Measurements from ENCODE around the gene PTGER3. TPM values are rescaled to one million over a fixed set of nuclear protein-coding genes. Genes with fewer than 3 reads are reported as not detected.
A peak's percentile ranks its signal among the peaks of the same experiment; 100 is the strongest.

The PTGER3 gene
- 0.86 and 0.97 TPM in 2 replicates for total RNA-seq

DNA sequence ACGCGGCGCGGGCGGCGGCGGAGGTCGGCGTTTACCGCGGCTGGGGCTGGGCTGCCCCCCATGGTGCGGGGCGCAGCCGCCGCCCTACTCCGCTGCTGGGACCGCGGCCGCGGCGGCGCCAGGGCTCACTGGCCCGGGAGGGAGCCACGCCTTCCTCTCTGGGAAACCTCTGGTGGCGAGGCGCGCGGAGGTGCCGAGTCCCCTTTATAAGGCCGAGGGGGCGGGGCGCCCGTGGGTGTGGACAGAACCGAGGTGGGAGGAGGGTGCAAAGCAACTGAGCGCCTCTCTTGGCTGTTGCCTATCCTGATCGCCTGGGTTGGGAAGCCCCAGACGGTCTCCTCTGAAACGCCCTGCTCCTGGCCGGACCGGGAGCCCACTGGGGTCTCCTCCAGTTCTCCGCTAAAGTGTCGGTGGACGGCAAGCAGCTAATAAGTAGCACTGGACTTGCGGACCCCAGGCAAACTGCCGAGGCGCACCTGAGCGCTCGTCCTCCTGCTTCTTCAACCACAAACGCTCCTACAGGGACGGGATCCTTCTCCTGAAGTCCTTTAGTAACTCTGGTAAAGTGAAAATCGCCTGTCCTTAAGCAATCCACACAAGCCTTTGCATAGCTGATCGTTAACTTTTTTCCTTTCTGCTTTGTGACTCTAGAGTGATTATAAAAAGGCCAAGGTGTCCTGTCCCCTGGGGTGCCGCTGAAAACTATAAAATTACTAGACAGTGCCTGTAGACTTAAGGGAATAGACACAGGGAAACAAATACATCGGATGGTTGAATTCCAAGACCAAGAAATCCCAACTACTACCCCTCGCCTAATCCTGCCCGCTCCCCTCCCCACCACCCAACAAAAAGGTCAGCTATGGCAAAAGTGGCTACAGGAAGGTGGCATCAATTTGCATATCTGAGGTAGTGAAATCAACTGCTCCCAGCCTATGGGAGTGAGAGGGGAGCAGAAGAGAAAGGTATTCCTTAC lies at the start of gene PTGER3:
TSS of gene PTGER3 (minus strand) at position 182 of the 973 bp plus-strand sequence. CDS start 239 bp downstream, outside the sequence.
- TF ChIP-seq, protein P1, sequence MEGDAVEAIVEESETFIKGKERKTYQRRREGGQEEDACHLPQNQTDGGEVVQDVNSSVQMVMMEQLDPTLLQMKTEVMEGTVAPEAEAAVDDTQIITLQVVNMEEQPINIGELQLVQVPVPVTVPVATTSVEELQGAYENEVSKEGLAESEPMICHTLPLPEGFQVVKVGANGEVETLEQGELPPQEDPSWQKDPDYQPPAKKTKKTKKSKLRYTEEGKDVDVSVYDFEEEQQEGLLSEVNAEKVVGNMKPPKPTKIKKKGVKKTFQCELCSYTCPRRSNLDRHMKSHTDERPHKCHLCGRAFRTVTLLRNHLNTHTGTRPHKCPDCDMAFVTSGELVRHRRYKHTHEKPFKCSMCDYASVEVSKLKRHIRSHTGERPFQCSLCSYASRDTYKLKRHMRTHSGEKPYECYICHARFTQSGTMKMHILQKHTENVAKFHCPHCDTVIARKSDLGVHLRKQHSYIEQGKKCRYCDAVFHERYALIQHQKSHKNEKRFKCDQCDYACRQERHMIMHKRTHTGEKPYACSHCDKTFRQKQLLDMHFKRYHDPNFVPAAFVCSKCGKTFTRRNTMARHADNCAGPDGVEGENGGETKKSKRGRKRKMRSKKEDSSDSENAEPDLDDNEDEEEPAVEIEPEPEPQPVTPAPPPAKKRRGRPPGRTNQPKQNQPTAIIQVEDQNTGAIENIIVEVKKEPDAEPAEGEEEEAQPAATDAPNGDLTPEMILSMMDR (IDR thresholded peaks at IDR 0.05; ENCODE audit: insufficient read depth, low read depth, low read length): no peak
- DNase-seq (ENCODE audit: low read depth): no peak
- peak within 1 kb of the TSS; percentile 36 for H3K4me3 ChIP-seq (ENCODE audit: low read depth, low read length)

DNA sequence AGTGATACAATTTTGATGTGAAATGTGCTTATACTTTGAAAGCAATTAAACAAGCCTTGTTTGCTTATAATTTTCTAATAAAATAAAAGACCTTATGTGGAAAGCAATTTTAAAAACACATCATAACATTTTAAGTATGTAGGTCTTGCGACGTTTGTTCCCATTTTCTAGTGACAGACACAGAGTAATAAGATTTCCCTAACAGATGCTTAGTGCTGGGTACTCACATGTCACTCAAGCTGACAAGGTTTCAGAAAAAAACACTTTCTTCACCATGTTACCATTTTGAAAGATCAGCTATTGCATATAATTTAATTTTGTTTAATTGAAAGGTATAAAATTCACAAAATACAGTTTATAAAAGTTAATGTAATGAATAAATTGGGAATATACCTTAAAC lies 47.3 kb upstream of the PTGER3 start:
- DNase-seq (ENCODE audit: low read depth): no peak
- TF ChIP-seq, protein P1 (IDR thresholded peaks at IDR 0.05; ENCODE audit: insufficient read depth, low read depth, low read length): no peak
- H3K4me3 ChIP-seq (ENCODE audit: low read depth, low read length): no peak overlapping the region

DNA sequence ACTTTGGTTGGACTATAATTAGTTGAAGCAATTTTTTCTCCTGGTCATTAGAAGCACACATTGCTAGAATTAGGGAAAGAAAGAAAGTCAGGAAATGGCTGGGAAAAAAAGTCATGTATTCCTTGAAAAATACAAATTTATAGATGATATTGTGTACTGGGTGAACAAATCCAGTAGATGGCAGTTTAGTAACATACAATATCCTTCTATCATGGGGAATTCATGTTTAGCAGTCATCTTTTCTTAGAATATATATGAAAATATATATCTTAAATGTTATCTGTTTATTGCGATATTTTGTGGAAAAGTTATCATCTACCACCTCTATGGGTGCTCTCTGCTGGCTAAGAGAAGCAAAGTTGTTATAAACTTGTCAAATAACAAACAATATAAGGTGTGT lies 46.3 kb upstream of the PTGER3 start:
- TF ChIP-seq, protein P1 (IDR thresholded peaks at IDR 0.05; ENCODE audit: insufficient read depth, low read depth, low read length): peak; percentile 47
- peak; percentile 27 for DNase-seq (ENCODE audit: low read depth)
- H3K4me3 ChIP-seq (ENCODE audit: low read depth, low read length): no peak overlapping the region

DNA sequence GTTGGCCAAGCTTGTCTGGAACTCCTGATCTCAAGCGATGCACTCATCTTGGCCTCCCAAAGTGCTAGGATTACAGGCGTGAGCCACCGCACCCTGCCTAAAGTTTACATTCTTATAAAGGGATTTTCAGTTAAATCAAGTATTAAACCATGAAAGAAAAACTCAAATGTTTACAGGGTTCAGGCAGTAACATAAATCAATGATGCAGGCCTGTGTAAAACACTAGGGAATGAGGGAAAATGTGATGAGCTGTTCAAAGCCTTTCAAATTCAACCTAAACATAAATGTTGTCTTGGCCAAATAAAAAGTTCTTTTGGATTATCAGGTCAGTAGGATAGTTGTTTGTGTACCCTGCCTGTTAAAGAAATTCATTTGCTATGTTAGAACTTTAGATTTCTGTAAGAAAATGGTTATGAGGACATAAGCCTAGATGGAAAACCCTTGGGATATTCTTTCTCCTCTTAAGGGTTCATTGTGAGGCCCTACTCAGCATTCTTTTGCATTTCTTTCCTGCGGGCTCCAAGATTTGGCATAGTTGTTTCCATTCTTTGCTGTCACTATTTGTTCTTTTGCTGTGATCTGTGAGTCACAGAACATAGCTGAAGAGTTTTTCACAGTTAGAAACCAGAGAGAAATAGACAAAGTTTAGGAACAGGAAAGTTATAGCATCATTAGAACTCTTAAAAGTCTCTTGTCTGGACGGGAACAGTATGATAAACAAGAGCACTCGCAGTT lies 42.1 kb upstream of the PTGER3 start:
- no peak overlapping the region for H3K4me3 ChIP-seq (ENCODE audit: low read depth, low read length)
- DNase-seq (ENCODE audit: low read depth): peak; percentile 64
- TF ChIP-seq, protein P1 (IDR thresholded peaks at IDR 0.05; ENCODE audit: insufficient read depth, low read depth, low read length): no peak

DNA sequence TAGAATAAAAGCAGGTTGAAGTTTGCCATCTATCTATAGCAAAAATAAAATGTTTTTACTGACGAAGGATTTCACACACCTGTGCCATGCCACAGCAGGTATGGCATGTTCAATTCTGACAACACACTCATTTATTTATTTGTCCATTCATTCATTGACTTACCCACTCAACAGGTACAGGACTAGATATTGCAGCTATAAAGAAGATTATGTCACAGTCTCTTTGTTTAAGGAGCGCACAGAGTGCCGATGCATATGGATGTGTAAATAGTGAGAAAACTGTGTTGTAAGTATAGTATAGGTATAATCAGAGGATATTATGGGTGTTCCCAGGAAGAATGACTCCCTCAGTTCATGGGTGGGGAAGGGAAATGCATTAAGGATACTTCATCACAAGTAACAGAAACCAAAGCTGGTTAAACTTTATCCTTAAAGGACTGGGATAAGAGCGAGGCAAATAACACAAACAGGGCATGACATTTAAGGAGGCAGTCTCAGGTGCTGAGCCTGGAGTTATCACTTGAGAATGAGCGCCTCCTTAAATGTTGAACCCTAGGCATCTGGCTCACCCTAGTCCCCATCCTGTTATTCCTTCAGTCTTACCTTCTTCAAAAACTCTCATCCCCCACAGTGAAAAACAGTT lies 41.1 kb upstream of the PTGER3 start:
- TF ChIP-seq, protein P1 (IDR thresholded peaks at IDR 0.05; ENCODE audit: insufficient read depth, low read depth, low read length): no peak
- H3K4me3 ChIP-seq (ENCODE audit: low read depth, low read length): no peak overlapping the region
- no peak for DNase-seq (ENCODE audit: low read depth)

DNA sequence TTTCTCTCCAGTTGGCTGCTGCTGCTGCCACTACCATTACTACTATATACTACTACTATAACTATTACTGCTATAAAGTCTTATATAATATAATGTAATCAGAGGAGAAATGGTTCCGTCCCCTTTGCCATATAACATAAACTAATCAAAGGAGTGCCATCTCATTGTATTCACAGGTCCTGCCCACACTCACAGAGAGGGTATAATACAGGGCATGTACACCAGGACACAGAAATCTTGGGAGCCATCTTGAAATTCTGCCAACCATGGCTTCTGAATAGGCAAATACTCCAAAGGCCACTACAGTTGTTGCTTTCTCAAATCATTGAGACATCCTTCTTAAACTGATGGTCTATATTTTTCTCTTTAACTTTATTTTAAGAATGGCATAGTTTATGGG lies 40.1 kb upstream of the PTGER3 start:
- DNase-seq (ENCODE audit: low read depth): no peak
- TF ChIP-seq, protein P1 (IDR thresholded peaks at IDR 0.05; ENCODE audit: insufficient read depth, low read depth, low read length): no peak
- H3K4me3 ChIP-seq (ENCODE audit: low read depth, low read length): no peak overlapping the region

Data from fibroblast of villous mesenchyme (primary cell).